GM18505 (cell line): ENCODE data around the gene DDX50.
"Not testable (repeated sequence)": the region's sequence is repeated elsewhere in the genome, so short reads cannot be mapped to it uniquely, and the experiment has no call there.

Experiments
- ATAC-seq: cut with Tn5 transposase; IDR thresholded peaks from one replicate; pipeline ENCODE4 v1.9.1; 2021; ENCODE audit not compliant: unreplicated experiment
- POLR2A ChIP-seq: IDR thresholded peaks from 4 replicates; pipeline ENCODE4 v1.6.1; 2011; ENCODE audit warnings: borderline replicate concordance; ENCODE audit not compliant: insufficient read depth, insufficient read length; ENCODE audit errors: extremely low read depth

Gene DDX50, protein sequence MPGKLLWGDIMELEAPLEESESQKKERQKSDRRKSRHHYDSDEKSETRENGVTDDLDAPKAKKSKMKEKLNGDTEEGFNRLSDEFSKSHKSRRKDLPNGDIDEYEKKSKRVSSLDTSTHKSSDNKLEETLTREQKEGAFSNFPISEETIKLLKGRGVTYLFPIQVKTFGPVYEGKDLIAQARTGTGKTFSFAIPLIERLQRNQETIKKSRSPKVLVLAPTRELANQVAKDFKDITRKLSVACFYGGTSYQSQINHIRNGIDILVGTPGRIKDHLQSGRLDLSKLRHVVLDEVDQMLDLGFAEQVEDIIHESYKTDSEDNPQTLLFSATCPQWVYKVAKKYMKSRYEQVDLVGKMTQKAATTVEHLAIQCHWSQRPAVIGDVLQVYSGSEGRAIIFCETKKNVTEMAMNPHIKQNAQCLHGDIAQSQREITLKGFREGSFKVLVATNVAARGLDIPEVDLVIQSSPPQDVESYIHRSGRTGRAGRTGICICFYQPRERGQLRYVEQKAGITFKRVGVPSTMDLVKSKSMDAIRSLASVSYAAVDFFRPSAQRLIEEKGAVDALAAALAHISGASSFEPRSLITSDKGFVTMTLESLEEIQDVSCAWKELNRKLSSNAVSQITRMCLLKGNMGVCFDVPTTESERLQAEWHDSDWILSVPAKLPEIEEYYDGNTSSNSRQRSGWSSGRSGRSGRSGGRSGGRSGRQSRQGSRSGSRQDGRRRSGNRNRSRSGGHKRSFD

GRCh38 chr10:68901105-68901927, at the start of gene DDX50:
DDX50 (plus strand) TSS chr10:68901315; CDS start chr10:68901385, 70 bp downstream.
- ATAC-seq: peak; percentile 94
- TF ChIP-seq POLR2A: peak; percentile 88

DNA sequence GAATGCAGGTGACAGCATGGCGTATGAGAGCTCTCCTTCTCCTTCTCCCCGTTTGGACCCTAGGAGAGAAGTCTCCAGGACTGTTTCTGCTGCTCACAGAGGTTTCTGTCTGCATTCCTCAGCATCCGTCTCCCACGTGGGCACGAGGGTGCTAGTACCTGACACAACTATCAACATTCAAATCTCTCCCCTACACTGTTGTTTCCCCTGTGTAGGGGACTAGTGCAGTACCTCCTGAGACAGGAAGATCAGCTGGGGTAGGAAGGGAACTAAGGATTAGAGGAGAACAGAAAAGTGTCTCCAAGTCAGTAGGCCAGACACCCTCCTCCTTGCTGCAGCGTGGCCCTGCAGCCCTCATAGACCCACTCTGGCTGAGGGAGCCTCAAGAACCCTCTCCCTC, 44.8 kb upstream of the DDX50 start:
- no peak for TF ChIP-seq POLR2A
- no peak for ATAC-seq

- no peak for ATAC-seq
- TF ChIP-seq POLR2A: no peak
These were observed 44.1 kb upstream of the DDX50 start for GRCh38 chr10:68857005-68857404.

- no peak for ATAC-seq
- no peak for TF ChIP-seq POLR2A
These were observed 39.9 kb upstream of the DDX50 start for GRCh38 chr10:68861253-68861652.

DNA sequence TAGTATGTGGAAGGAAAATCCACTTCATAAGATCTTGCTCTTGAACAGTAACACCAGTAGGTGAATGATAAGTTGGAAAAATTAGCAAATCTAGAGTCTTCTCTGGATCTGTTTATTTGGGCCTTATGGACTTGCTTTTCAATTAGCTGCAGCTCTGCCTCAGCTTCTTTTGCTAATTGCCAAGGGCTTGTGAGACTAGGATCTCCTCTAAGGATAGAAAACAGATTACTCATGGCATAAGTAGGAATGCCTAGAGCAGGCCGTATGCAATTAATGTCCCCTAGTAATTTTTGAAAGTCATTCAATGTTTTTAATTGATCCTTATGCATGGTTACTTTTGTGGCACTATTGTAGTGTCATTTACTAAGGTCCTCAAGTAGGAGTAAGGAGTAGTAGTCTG, 36.5 kb upstream of the DDX50 start:
- TF ChIP-seq POLR2A: no peak
- no peak for ATAC-seq

DNA sequence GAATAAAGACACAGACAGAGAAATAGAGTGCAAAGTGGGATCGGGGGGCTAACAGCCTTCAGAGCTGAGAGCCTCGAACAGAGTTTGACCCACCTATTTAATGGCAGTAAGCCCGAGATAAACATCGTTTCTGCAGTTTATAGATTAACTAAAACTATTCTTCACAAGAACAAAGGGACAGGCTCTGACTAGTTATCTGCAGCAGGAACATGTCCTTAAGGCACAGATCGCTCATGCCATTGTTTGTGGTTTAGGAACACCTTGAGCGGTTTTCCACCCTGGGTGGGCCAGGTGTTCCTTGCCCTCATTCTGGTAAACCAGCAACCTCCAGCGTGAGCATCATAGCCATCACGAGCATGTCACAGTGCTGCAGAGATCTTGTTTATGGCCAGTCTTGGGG, 32.9 kb upstream of the DDX50 start:
- not testable (repeated sequence) for ATAC-seq

- no peak for ATAC-seq
- TF ChIP-seq POLR2A: no peak
These were observed 31.5 kb upstream of the DDX50 start for GRCh38 chr10:68869623-68870022.

DNA sequence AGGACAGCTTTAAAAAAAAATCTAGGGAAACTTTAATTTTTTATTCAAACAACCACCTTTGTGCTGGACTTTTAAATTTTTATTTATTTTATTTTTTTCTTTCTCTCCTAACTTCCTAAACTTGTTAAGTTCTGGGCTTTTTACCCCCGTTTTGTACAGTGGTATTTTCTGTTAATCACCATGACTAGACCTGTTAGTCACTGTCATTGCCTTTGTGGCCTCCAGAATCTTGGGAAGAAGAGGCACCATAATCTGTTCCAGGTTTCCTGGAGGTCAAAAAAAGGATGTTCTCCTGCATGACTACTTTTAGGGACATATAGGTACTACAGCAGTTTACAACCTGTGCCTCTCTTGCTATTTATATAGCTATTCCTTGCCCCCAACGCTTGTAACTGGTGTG, 31.1 kb upstream of the DDX50 start:
- TF ChIP-seq POLR2A: no peak
- ATAC-seq: no peak

DNA sequence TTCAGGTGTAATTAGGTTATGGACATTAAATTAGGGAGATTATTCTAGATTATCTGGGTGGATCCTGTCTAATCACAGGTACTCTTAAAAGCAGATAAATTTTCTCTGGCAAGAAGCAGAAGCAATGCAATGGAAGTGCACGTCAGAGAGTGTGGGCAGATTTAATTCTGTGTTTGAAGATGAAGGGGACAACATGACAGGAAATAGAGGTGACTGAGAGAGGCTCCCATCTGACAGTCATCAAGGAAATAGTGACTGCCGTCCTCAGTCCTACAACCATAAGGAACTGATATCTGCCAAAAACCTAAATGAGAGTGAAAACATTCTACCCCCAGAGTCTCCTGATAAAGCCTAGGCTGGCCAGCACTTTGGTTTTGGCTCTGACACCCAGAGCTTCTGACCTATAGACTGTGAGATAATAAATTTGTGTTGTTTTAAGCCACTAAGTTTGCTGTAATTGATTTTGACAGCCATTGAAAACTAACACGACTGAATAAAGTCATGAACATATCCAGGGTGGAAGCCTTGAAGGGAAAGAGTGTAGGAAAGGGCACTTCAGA, 30.5 kb upstream of the DDX50 start:
- no peak for TF ChIP-seq POLR2A
- ATAC-seq: no peak

- no peak for TF ChIP-seq POLR2A
- no peak for ATAC-seq
These were observed 29.9 kb upstream of the DDX50 start for GRCh38 chr10:68871105-68871711.

GRCh38 chr10:68871731-68872342, 29.3 kb upstream of the DDX50 start:
- no peak for TF ChIP-seq POLR2A
- ATAC-seq: no peak

DNA sequence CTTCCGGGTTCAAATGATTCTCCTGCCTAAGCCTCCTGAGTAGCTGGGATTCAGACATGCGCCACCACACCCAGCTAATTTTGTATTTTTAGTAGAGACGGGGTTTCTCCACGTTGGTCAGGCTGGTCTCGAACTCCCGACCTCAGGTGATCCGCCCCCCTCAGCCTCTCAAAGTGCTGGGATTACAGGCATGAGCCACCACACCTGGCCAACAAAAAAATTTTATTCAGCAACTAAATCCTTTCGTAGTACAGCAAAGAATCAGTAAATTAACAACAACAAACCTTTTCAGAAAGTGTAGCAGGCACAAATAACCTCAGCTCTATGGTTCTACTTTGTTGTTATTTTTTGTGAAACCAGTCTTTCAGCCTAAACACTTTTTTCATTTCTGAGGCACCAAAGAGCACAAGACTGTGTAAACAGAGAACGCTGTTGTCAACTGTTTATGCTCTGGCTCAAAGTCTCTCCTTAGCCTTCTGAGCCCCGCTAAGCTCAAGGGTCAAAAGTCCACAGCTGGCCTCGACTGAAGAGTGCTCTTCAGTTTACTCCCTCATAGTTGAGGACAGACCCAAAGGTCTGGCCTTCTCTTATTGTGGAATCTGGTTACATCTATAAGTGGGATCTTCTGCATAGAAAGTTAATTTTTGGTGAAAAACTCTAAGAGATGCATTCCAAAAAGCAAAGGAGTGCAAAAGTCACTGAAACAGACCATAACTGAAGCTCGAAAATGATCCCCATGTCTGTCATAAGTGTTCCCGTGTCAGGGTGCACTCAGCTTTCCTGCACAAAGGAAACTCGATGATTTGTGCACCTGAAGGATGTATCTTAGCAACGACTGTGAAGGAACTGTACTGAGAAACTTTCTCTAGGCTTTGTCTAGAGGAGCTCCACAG, 24.6 kb upstream of the DDX50 start:
- no peak for ATAC-seq
- TF ChIP-seq POLR2A: no peak

DNA sequence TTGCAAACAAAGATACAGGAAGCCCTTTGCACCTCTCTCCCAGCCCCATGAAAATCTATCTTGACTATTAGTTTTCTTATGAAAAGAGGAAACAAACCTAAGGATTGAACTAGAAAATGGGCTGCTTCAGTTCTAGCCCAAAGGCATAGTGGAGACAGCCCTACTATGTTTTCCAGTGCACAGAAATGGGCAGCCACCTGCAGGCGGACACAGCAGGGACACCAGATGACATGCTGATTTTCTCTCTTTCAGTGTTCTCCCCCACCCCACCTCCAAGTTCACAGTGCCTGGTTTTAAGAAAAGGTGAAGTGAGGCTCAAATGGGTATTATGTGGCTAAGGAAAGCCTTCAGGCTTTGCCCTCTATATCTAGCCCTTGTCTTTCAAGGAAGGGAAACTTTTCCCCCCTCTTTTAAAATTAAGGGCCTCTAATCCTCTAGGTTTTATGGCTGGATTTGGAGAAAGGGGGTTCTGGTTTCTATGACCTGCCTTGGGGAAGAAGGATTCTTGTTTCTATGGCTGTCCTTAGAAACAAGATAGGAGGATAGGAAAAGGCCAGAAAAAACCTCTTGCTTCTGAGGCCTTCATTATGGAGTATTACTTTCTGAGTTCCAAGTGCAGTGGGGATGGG, 23.5 kb upstream of the DDX50 start:
- no peak for TF ChIP-seq POLR2A
- no peak for ATAC-seq
